HFF-Myc (cell line): Measurements from ENCODE around the gene ZNF358.
A peak's percentile ranks its signal among the peaks of the same experiment; 100 is the strongest.

Experiments
- DNase-seq: peaks from one replicate; pipeline ENCODE4 v3.0.0-alpha.2; 2011; ENCODE audit warnings: low read depth; ENCODE audit errors: extremely low read depth
- H3K4me3 ChIP-seq: replicated peaks from 2 replicates; pipeline ENCODE4 v1.5.1; 2011; ENCODE audit warnings: low read depth, mild to moderate bottlenecking, control low read depth, low read length
- TF ChIP-seq, protein P1 (sequence below): IDR thresholded peaks from 2 replicates; pipeline ENCODE4 v1.5.1; 2012; ENCODE audit warnings: mild to moderate bottlenecking, low read depth, low read length, control low read depth; ENCODE audit errors: missing control alignments

ZNF358 gene

GRCh38 chr19:7528522-7529245, 12.8 kb downstream of the ZNF358 start:
- no peak for DNase-seq
- H3K4me3 ChIP-seq: no peak overlapping the region
- TF ChIP-seq, protein P1, sequence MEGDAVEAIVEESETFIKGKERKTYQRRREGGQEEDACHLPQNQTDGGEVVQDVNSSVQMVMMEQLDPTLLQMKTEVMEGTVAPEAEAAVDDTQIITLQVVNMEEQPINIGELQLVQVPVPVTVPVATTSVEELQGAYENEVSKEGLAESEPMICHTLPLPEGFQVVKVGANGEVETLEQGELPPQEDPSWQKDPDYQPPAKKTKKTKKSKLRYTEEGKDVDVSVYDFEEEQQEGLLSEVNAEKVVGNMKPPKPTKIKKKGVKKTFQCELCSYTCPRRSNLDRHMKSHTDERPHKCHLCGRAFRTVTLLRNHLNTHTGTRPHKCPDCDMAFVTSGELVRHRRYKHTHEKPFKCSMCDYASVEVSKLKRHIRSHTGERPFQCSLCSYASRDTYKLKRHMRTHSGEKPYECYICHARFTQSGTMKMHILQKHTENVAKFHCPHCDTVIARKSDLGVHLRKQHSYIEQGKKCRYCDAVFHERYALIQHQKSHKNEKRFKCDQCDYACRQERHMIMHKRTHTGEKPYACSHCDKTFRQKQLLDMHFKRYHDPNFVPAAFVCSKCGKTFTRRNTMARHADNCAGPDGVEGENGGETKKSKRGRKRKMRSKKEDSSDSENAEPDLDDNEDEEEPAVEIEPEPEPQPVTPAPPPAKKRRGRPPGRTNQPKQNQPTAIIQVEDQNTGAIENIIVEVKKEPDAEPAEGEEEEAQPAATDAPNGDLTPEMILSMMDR: no peak

GRCh38 chr19:7529246-7529600, 13.3 kb downstream of the ZNF358 start:
- TF ChIP-seq, protein P1: no peak
- DNase-seq: no peak
- no peak overlapping the region for H3K4me3 ChIP-seq

- H3K4me3 ChIP-seq: no peak overlapping the region
- no peak for DNase-seq
- TF ChIP-seq, protein P1: no peak
Observed at GRCh38 chr19:7529610-7530490, 13.9 kb downstream of the ZNF358 start.

DNA sequence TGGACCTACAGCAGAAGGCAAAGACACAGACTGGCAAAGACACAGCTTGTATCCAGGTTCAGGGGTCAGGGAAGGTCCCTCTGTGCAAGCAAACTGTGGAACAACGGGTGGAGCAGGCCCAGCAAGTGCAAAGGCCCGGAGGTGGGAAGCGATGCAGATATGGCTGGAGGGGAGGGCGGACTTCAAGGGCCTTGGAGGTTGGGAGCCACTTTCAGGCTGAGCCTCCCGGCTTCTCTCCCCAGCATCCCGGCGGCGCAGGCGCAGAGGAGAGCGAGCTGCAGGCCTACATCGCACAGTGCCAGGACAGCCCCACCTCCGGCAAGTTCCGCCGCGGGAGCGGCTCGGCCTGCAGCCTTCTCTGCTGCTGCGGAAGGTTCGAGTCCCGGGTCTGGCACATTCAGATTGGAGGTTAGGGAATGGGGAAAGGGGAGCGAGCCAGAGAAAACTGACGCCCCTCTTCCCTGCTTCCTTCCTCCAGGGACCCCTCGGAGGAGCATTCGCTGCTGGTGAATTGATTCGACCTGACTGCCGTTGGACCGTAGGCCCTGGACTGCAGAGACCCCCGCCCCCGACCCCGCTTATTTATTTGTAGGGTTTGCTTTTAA, 17.5 kb downstream of the ZNF358 start:
- TF ChIP-seq, protein P1: no peak
- peak overlapping the region; percentile 63 for H3K4me3 ChIP-seq
- no peak for DNase-seq

DNA sequence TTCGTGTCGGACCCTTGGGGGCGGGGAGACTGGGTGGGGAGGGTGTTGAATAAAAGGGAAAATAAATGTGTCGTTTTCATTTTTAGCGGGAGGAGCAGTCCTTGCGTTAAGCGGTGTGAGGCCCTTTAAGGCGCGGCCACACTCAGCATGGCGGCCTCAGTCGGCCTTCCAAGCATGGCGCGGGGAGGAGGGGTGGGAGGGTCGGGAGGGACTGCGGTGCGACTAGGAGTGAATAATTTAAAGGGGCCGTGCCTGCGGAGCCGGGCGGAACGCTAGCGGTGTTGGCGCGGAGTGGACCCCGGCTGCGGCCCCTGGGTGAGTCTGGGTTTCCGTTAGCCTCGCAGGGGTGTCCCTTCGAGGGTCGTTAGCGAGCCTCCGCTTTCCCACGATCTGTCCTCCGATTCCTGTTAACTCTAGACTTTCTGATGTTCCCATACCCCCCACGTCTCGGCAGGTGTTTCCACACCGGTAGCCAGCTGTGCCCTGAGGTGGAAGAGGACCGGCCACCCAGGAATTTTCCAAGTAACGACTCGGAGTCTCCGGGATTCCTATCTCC, 18.1 kb downstream of the ZNF358 start:
- peak overlapping the region; percentile 63 for H3K4me3 ChIP-seq
- no peak for DNase-seq

DNA sequence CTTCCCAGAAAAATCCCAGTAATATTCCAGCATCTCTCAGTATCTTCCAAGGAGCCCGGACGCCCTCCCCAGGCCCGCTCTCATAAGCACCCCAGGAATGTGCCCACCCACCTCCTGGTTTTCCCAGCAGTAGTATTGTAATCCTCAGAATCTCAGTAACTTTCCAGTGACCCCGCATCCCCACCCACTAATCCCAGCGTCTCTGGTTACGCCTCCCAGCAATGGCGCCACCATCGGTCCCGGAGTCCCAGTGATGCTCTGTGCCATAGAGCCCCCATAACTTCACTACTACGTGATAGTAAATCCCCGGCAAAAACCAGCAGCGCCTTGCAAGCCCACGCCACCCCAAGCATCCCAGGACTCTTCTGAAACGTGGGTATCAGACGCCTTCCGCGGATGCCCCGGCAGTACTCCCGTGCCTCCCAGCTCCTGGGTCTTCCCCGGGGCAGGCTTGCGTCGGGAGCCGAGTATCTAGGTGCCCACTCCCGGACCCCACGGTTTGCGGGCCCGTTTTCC, 18.7 kb downstream of the ZNF358 start:
- H3K4me3 ChIP-seq: peak overlapping the region; percentile 63
- TF ChIP-seq, protein P1: peak; percentile 7
- DNase-seq: peak; percentile 76

More for the DNA sequence above, 18.1 kb downstream of the ZNF358 start:
- TF ChIP-seq, protein P1: no peak
